SU-DHL-6 (cell line): Measurements from ENCODE around the gene PLCB1.

Experiments
- H2AFZ ChIP-seq: fragments of 200-600 bp; sonication (generic); 2 replicates; pipeline ENCODE4 v1.6.1; 2014; ENCODE audit warnings: low read depth, mild to moderate bottlenecking, moderate library complexity, mixed read lengths, antibody characterized with exemption, low read length; ENCODE audit not compliant: severe bottlenecking
- H3F3A ChIP-seq: fragments of 200-600 bp; shearing (Covaris generic); 2 replicates; pipeline ENCODE4 v1.6.0; 2016; ENCODE audit warnings: antibody characterized with exemption, mild to moderate bottlenecking; ENCODE audit not compliant: insufficient read depth
- H3K27ac ChIP-seq: fragments of 200-600 bp; sonication (generic); 2 replicates; pipeline ENCODE4 v1.5.1; 2016; ENCODE audit warnings: low read depth, mild to moderate bottlenecking, low read length, moderate library complexity, mixed read lengths
- H3K27me3 ChIP-seq: fragments of 200-600 bp; sonication (generic), shearing (Covaris generic); 2 replicates; pipeline ENCODE4 v1.6.0; 2014; ENCODE audit warnings: mild to moderate bottlenecking, low read length
- H3K36me3 ChIP-seq: fragments of 200-600 bp; sonication (generic); 2 replicates; pipeline ENCODE4 v1.6.1; 2014; ENCODE audit warnings: mild to moderate bottlenecking, low read length, mixed read lengths
- H3K4me2 ChIP-seq: fragments of 300-600, 200-600 bp; shearing (Covaris generic), sonication (generic); 2 replicates; pipeline ENCODE4 v1.6.0; 2014; ENCODE audit warnings: low read length, low read depth, mild to moderate bottlenecking; ENCODE audit not compliant: poor library complexity, severe bottlenecking
- H3K4me3 ChIP-seq: fragments of 200-600 bp; sonication (generic); 2 replicates; pipeline ENCODE4 v1.5.1; 2014; ENCODE audit warnings: antibody characterized with exemption, low read length, mild to moderate bottlenecking, mixed read lengths; ENCODE audit not compliant: insufficient read depth, poor library complexity, severe bottlenecking
- H3K79me2 ChIP-seq: fragments of 200-600 bp; sonication (generic); 2 replicates; pipeline ENCODE4 v1.6.1; 2014; ENCODE audit warnings: mild to moderate bottlenecking, low read length, moderate library complexity; ENCODE audit not compliant: insufficient read depth
- H3K9ac ChIP-seq: fragments of 200-600 bp; sonication (generic); 2 replicates; pipeline ENCODE4 v1.7.0; 2014; ENCODE audit warnings: mild to moderate bottlenecking, low read length
- H3K9me2 ChIP-seq: fragments of 200-600 bp; sonication (generic); replicated peaks from 2 replicates; pipeline ENCODE4 v1.6.1; 2014; ENCODE audit warnings: low read length; ENCODE audit not compliant: insufficient read depth
- H3K9me3 ChIP-seq: fragments of 200-600 bp; sonication (generic); 2 replicates; pipeline ENCODE4 v1.6.1; 2014; ENCODE audit warnings: low read length, mixed read lengths; ENCODE audit not compliant: insufficient read depth
- H4K20me1 ChIP-seq: fragments of 200-600 bp; sonication (generic); 2 replicates; pipeline ENCODE4 v1.6.1; 2014; ENCODE audit warnings: low read depth, mild to moderate bottlenecking, antibody characterized with exemption, low read length, moderate library complexity, mixed read lengths
- CTCF ChIP-seq: fragments of 200-600 bp; sonication (generic); IDR thresholded peaks from one replicate; pipeline ENCODE4 v1.5.1; 2017; ENCODE audit warnings: antibody characterized with exemption, mild to moderate bottlenecking, low read length, moderate library complexity; ENCODE audit not compliant: insufficient read depth, poor library complexity, severe bottlenecking
- EZH2phosphoT487 ChIP-seq: fragments of 200-600 bp; sonication (generic), shearing (Covaris generic); conservative IDR thresholded peaks from 2 replicates; pipeline ENCODE4 v1.6.1; 2018; ENCODE audit warnings: mild to moderate bottlenecking, antibody characterized with exemption, low read length, moderate library complexity, mixed read lengths

The PLCB1 gene

GRCh38 chr20:8757146-8757545, 625.1 kb downstream of the PLCB1 start:
- H3K9me2 ChIP-seq, result no peaks in the 10 kb centered on the region
- no peak overlapping the region for H3K9ac ChIP-seq
- H3F3A ChIP-seq, result no peaks in the 10 kb centered on the region
- H3K4me3 ChIP-seq, result no peak overlapping the region
- no peak overlapping the region for H2AFZ ChIP-seq
- H4K20me1 ChIP-seq, result no peaks in the 10 kb centered on the region
- H3K9me3 ChIP-seq, result no peaks in the 10 kb centered on the region
- H3K4me2 ChIP-seq, result no peak overlapping the region
- no peaks in the 10 kb centered on the region for H3K36me3 ChIP-seq
- TF ChIP-seq CTCF (no peak), EZH2phosphoT487 (no peak)
- H3K27ac ChIP-seq, result no peak overlapping the region
- no peaks in the 10 kb centered on the region for H3K79me2 ChIP-seq
- H3K27me3 ChIP-seq, result no peaks in the 10 kb centered on the region

- Histone ChIP-seq H3K4me3 (no peak overlapping the region), H3K9ac (no peak overlapping the region), H3K27ac (no peak overlapping the region), H4K20me1 (no peaks in the 10 kb centered on the region), H3K36me3 (no peaks in the 10 kb centered on the region), H3K9me2 (no peaks in the 10 kb centered on the region), H3K9me3 (no peaks in the 10 kb centered on the region), H3K27me3 (no peaks in the 10 kb centered on the region), H3K4me2 (no peak overlapping the region), H2AFZ (no peak overlapping the region), H3F3A (no peaks in the 10 kb centered on the region), H3K79me2 (no peaks in the 10 kb centered on the region)
- TF ChIP-seq CTCF (no peak), EZH2phosphoT487 (no peak)
These were observed 632.4 kb downstream of the PLCB1 start for GRCh38 chr20:8764344-8764962.

- H3K79me2 ChIP-seq, result no peaks in the 10 kb centered on the region
- H2AFZ ChIP-seq, result no peak overlapping the region
- TF ChIP-seq CTCF (no peak), EZH2phosphoT487 (no peak)
- H3K27me3 ChIP-seq, result no peaks in the 10 kb centered on the region
- H3K9me3 ChIP-seq, result no peaks in the 10 kb centered on the region
- H3K36me3 ChIP-seq, result no peaks in the 10 kb centered on the region
- H3K4me3 ChIP-seq, result no peak overlapping the region
- H3K9me2 ChIP-seq, result no peaks in the 10 kb centered on the region
- no peaks in the 10 kb centered on the region for H4K20me1 ChIP-seq
- H3K4me2 ChIP-seq, result no peak overlapping the region
- no peak overlapping the region for H3K9ac ChIP-seq
- H3K27ac ChIP-seq, result no peak overlapping the region
- no peaks in the 10 kb centered on the region for H3F3A ChIP-seq
These were observed 634.9 kb downstream of the PLCB1 start for GRCh38 chr20:8766868-8767390.
